NCI-H2171 (cell line): ENCODE measurements around the gene URB1.
"Not testable (repeated sequence)": the region's sequence is repeated elsewhere in the genome, so short reads cannot be mapped to it uniquely, and the experiment has no call there.

ENCODE experiments used
- DNase-seq: peaks from one replicate; lab custom pipeline; 2025; lab: John Stamatoyannopoulos, UW

URB1 gene

DNA sequence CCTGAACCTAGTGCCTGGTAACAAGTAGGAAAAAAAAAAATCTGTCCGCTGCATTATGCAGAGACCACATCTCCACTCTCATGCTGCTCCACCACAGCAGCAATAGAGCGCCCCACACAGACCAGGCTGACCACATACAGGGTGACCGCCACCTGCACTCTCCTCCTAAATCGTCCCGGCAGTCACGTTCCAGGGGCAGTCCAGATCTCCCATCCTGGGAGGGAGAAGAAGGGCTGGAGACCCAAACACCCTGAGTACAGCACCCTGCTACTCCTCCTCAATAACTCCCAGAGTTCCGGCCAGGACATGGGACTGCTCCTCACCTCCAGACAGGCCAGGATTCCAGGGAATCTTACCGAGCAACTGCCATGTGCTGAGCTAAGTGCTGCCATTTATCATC, 15.3 kb downstream of the URB1 start:
- DNase-seq, result no peak

DNA sequence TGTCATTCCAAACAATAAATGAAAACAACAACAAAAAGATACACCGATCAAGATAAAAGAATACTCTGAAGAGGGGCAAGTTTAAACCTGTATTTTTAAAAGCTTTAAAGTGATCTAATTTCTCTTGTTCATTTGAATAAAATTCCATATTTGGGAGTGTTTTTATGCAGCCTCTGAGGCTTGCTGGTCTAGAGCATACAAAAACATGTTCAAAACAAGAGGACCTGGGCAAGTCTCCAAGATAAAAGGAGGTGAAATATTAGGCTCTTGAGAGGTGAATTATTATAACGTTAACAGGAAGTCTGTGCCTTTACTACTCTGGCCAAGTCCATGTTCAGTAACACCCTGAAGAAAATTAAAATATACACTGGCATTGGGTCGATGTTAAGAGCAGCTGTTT, 20.1 kb downstream of the URB1 start:
- peak; percentile 9 for DNase-seq

DNA sequence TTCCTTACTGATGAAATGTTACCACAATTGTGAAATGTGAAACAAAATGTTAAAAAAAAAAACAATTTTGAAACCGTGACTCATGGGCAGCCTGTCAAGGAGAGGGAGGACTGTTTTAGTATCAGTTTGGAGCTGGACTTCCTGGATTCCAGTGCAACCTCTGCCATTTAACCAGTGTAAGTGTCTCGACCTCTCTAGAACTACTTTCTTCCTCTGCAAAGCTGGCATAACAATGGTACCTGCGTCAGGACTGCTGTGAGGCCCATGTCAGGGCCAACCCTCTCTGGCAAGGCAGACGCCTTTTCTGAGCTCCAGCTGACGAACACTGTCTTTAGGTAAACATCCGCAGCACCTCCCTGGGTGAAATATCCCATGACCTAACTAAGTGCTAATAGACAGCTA, 20.9 kb downstream of the URB1 start:
- DNase-seq, result no peak

DNA sequence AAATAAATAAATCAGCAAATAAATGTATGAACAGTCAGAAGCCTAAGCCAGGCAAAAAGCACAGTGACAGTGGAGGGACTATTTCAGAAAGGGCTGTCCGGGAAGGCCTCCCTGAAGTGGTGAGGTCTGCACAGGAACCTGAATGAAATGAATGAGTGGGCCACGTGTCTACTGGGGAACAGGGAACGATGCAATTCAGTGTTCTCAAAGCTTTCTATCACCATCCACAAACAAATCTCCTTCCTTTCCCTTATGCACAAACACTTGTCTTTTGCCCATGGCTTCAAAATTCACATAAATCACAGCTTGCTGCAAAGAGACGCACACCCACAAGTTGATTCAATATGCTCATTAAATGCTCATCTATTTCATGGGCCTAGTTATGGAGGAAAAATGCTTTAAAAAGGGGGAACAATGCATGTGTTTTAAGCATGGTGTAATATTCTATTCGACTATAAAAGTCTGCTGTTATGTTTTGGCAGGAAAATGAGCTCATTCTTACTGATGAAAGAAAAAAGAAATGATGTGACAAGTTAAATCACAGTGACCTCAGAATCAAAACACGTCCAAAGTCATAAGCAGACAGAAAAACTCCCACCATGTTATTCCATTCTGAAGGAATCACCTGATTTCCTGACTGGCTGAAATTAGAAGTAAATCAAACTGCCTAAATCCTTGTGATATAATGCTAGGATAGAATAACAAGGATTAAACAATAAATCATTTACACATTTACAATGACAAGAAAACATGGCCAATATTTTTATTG, 21.6 kb downstream of the URB1 start:
- no peak for DNase-seq

DNA sequence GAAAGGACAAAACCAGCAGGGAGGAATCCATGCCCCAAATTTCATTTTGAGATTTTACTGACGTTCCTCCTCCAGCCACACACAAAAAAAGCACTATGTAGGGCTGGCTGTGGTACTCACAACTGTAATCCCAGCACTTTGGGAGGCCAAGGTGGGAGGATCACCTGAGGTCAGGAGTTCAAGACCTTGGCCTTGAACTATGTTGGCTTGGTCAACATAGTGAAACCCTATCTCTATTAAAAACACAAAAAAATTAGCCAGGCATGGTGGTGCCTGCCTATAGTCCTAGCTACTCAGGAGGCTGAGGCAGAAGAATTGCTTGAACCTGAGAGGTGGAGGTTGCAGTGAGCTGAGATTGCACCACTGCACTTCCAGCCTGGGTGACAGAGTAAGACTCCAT, 23.9 kb downstream of the URB1 start:
- not testable (repeated sequence) for DNase-seq

DNA sequence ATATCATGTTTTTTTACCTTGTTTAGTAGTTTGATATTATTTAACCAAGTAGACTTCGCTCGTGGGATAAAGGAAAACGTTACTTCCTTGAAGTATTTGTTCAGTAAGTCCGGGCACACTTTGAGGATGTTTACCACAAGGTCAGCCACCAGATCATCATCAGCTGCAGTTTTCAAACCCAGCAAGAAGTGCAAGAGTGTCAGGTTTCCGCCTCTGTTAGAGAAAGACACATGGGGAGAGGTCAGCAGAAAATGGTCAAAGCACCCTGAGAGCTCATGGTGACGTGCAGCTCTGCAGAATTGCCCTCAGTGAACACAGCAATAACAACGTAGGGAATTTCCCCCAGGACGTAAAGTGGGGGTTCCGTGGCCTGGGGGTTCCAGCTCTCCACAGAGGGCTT, 24.4 kb downstream of the URB1 start:
- no peak for DNase-seq

- no peak for DNase-seq
Observed at GRCh38 chr21:32367158-32367557, 25.7 kb downstream of the URB1 start.

GRCh38 chr21:32366191-32366590, 26.6 kb downstream of the URB1 start:
- no peak for DNase-seq

DNA sequence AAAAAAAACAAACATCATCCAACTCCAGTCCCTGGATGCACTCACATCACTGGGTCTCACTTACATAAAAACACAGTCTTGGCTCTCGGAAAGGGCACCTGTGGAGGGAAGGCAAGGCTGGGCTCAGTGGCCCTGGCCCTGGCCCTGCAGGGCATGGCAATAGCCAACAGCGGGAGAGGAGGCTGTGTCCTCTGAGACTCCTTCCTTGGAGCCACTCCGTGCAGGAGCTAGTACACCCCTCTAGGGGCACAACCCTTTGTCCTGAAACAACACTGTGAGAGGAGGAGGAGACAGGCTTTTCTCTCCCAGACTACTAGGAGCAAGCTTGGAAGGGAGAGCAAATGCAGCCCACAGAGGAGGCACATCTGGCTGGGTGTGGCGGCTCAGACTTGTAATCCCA, 28.0 kb downstream of the URB1 start:
- DNase-seq, result no peak

- DNase-seq, result no peak
Observed at GRCh38 chr21:32364387-32364786, 28.4 kb downstream of the URB1 start.

DNA sequence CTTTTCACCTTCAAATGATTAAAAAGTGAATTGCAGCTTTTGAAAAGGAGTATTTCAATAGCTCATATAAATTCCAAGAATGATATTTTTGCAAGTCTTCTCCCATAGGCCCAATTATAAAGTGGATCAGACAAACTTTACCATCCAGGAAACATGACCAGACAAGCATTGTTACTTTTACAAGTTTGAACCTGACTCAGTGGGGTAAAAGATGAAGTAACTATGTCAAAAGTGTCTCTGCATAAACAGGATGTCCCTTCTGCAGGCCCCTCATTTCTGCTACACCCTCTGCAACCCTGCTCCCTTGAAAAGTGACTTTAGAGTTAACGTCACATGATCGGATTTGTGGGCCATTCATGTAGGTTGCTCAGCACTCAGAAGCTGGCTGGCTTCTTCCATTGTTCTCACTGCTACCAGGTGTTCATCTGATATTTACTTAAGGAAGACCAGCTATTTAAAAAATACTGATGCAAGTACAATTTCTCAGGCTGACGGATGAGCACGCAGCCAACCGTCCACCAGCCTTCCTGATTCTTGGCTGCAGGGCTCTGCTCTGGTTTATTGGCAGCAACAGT, 32.3 kb downstream of the URB1 start:
- DNase-seq, result no peak

DNA sequence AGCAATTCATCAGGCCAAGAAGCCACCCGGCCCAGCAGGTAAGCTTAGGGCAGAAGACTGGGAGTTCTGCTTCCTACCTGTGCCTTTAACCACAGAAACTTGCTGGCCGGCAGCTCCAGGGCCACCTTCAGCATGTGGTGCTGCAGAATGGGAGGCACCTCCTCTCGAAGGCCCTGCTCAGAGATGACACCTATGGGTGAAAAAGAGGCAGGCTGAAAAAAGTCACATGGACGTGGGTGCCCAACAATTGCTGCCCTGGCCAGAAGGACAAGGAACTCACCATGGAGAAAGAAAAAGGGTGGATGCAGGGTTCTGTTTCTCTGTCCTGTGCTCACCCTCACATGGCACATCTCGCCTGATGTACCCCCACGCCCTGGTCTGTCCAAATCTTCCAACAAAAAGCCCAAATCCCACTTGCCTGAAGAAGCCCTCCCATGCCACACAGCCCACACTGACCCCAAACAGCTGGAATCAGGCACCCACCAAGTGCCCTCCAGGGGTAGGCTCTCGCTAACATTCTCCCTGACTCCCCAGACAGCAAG, 33.0 kb downstream of the URB1 start:
- DNase-seq, result no peak

- no peak for DNase-seq
Observed at GRCh38 chr21:32356874-32357395, 35.9 kb downstream of the URB1 start.

- no peak for DNase-seq
Observed at GRCh38 chr21:32353002-32353711, 39.7 kb downstream of the URB1 start.

DNA sequence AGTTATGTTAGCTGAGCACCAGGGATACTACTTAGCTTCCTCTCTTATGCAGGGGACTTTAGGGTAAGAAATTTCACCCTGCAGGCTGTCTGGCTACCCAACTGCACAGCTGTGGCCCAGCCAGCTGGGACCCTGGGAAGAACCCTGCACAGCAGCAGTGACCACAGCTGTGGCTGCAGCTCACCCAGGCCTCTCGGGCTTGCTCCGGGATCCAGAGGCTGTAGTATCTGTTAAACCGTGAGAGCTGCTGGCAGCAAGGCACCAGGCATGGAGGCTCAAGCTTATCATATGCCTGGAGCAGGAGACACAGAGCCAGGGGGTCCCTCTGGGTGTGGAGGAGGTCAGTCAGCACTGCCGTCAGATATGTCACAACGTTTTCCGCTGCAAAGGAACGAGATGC, 40.3 kb downstream of the URB1 start:
- no peak for DNase-seq

DNA sequence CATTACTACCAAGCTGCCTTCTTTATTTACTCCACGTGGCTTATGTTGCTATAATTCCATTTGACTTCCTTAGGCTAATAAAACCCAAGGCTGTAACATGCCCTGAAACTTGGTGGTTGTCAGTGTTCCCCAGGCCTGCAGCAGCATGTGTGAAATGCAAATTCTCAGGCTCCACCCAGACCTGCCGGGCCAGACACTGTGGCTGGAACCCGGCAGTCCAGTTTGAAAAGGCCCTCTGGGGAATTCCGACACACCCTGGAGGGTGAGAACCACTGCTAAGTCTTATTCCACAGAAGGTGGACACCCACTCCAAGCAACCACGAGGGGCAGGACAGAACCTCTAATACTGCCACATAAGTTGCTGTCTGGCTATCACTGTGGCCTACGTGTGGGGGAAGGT, 41.4 kb downstream of the URB1 start:
- DNase-seq, result no peak

GRCh38 chr21:32350981-32351380, 41.8 kb downstream of the URB1 start:
- DNase-seq, result no peak

DNA sequence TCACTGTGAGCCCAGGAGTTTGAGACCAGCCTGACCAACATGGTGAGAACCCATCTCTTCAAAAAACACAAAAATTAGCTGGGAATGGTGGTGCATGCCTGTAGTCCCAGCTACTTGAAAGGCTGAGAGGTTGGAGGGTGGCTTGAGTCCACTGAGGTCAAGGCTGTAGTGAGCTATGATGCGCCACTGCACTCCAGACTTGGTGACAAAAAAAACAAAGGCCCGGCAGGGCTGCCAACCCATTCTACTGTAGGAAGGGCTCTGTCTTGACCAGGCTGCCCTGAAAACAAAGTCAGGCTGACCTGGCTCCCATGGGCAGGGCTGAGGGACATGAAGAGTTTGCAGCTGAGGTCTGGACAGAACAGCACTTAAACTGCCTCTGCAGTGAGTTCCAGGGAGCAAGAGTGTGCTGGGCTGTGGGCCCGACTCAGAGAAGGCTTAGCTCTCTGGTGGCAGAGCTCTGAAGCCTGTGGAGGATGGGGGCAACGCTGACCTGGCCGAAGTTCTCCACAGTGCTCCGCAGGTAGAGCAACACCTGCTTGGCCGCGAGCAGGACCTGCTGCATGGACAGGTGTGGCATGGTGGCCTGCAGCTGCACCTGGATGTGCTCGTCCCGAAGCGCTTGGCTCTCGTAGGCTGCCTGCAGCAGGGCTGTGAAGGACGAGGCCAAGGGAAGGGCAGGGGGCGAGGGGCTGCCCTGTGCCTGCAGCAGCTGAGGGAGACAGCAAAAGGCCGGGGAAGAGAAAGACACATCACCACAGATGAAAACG, 42.4 kb downstream of the URB1 start:
- DNase-seq, result no peak

GRCh38 chr21:32349333-32349944, 43.4 kb downstream of the URB1 start:
- DNase-seq, result no peak

DNA sequence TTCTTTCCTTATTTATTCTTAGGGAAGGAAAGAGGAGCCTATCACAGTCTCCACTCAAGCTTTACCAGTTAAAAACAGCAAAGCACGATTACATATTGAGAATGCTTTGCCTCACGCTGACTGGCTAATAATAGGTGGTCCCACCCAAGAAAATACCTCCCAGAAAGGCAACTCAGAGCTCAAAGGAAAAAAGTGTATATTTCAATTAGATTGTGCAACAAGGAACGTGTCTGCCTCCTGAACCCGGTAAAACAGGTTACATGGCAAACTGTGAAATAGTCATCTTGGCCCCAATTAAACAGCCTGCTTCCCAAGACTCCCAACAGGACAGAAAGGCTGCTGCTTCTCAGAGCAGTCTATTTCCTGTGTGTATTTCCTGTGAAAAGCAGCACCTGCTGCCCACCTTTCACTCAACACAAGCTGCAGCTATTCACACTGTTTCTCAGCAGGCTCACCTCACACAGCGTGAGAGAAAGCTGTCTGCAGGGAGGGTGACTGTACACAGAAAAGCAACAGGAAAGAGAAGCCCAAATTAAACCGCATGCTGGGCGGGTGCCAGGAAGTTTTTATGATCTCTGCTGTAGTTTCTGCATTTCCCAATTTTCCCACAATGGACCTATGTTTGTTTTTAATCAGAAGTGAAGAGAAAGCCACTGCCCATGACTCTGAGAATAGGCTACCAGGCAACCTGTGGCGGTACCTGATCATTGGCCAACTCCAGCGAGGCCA, 44.0 kb downstream of the URB1 start:
- DNase-seq, result no peak

DNA sequence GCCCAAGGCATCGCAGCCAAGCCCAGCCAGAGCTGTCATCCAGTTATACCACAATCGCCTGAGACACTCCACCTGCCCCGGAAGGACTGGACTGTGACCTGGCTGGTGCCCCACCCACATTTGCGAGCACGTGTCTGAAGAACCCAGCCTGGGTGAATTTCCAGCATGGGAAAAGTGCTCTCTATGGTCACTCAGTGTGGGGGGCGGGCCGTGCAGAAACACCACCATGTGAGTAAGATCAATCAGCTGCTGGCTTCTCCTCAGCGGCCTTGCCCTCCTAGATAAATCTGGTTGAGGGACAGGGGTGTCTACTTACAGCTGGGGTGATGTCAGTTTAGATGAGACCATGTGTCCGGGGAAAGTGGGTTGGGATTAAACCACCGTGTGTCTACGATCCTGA, 44.8 kb downstream of the URB1 start:
- DNase-seq, result no peak
